HepG2 (cell line): ENCODE data around the gene SPON2.

ENCODE experiments used
- FOXP4 ChIP-seq: sonication (generic); formaldehyde crosslinking; IDR thresholded peaks from 2 replicates; pipeline ENCODE4 v1.4.0; 2020; ENCODE audit warnings: missing genetic modification reagents
- GABPA ChIP-seq, 2 experiments: IDR thresholded peaks; 2 replicates each; pipeline ENCODE4 v1.6.1; 2011 to 2016; ENCODE audit warnings: low read depth in 2 of 2, low read length in 1 of 2, missing biosample characterization in 1 of 2, missing genetic modification characterization in 1 of 2
- MYC ChIP-seq: sonication (generic); formaldehyde crosslinking; IDR thresholded peaks from 2 replicates; pipeline ENCODE4 v1.9.0; 2021; ENCODE audit warnings: missing genetic modification reagents, borderline replicate concordance
- ZNF12 ChIP-seq: sonication (generic); formaldehyde crosslinking; IDR thresholded peaks from 2 replicates; pipeline ENCODE4 v1.5.0; 2020; ENCODE audit warnings: missing genetic modification reagents
- TF ChIP-seq, protein P1 (sequence below): sonication (generic); formaldehyde crosslinking; IDR thresholded peaks from 2 replicates; pipeline ENCODE4 v1.4.0; 2020; ENCODE audit warnings: missing genetic modification reagents

DNA sequence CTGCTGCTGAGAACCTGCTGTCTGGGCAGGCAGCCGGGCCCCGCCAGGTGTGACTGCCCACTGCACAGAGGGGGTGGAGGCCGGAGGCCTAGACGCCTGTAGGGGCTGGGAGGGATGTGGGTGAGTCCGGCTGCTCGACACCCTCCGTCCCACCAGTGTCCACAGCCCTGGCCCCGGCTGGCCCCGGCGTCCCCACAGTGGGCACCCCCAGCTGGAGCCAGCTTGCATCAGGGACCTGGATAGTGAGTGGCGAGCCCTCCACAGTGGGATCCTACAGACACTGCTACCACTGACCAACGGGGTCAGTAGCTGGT is 34.7 kb upstream of the SPON2 start:
- TF ChIP-seq ZNF12 (CRISPR knock-in tag) = no peak
- TF ChIP-seq, protein P1, sequence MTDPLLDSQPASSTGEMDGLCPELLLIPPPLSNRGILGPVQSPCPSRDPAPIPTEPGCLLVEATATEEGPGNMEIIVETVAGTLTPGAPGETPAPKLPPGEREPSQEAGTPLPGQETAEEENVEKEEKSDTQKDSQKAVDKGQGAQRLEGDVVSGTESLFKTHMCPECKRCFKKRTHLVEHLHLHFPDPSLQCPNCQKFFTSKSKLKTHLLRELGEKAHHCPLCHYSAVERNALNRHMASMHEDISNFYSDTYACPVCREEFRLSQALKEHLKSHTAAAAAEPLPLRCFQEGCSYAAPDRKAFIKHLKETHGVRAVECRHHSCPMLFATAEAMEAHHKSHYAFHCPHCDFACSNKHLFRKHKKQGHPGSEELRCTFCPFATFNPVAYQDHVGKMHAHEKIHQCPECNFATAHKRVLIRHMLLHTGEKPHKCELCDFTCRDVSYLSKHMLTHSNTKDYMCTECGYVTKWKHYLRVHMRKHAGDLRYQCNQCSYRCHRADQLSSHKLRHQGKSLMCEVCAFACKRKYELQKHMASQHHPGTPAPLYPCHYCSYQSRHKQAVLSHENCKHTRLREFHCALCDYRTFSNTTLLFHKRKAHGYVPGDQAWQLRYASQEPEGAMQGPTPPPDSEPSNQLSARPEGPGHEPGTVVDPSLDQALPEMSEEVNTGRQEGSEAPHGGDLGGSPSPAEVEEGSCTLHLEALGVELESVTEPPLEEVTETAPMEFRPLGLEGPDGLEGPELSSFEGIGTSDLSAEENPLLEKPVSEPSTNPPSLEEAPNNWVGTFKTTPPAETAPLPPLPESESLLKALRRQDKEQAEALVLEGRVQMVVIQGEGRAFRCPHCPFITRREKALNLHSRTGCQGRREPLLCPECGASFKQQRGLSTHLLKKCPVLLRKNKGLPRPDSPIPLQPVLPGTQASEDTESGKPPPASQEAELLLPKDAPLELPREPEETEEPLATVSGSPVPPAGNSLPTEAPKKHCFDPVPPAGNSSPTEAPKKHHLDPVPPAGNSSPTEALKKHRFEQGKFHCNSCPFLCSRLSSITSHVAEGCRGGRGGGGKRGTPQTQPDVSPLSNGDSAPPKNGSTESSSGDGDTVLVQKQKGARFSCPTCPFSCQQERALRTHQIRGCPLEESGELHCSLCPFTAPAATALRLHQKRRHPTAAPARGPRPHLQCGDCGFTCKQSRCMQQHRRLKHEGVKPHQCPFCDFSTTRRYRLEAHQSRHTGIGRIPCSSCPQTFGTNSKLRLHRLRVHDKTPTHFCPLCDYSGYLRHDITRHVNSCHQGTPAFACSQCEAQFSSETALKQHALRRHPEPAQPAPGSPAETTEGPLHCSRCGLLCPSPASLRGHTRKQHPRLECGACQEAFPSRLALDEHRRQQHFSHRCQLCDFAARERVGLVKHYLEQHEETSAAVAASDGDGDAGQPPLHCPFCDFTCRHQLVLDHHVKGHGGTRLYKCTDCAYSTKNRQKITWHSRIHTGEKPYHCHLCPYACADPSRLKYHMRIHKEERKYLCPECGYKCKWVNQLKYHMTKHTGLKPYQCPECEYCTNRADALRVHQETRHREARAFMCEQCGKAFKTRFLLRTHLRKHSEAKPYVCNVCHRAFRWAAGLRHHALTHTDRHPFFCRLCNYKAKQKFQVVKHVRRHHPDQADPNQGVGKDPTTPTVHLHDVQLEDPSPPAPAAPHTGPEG (CRISPR knock-in tag) = no peak
- no peak for TF ChIP-seq MYC (CRISPR knock-in tag)
- no peak for TF ChIP-seq GABPA (IDR thresholded peaks at IDR 0.05; ENCODE audit: low read depth, low read length)
- no peak for TF ChIP-seq GABPA (CRISPR knock-in tag; IDR thresholded peaks at IDR 0.05; ENCODE audit: low read depth)
- no peak for TF ChIP-seq FOXP4
